WTC11 (cell line): Measurements from ENCODE around the gene STAM2.

Experiments
- CTCF ChIP-seq: fragments of 200-600 bp; IDR thresholded peaks from 2 replicates; pipeline ENCODE4 v1.8.0; 2022; ENCODE audit warnings: antibody characterized with exemption
- MXD4 ChIP-seq: fragments of 250-450 bp; sonication (Bioruptor Pico); IDR thresholded peaks from 2 replicates; pipeline ENCODE4 v1.8.0; 2021; ENCODE audit warnings: mild to moderate bottlenecking, moderate library complexity, borderline replicate concordance
- NR2C2 ChIP-seq: sonication (generic); formaldehyde crosslinking; IDR thresholded peaks from 2 replicates; pipeline ENCODE4 v1.8.0; 2022; ENCODE audit warnings: mild to moderate bottlenecking, missing genetic modification reagents
- PRDM15 ChIP-seq: sonication (generic); formaldehyde crosslinking; IDR thresholded peaks from 2 replicates; pipeline ENCODE4 v1.8.0; 2022; ENCODE audit warnings: missing genetic modification reagents
- SMAD4 ChIP-seq: sonication (generic); formaldehyde crosslinking; IDR thresholded peaks from 2 replicates; pipeline ENCODE4 v1.8.0; 2022; ENCODE audit warnings: mild to moderate bottlenecking, missing genetic modification reagents
- STAT6 ChIP-seq: sonication (generic); formaldehyde crosslinking; conservative IDR thresholded peaks from 2 replicates; pipeline ENCODE4 v1.8.1; 2023; ENCODE audit warnings: mild to moderate bottlenecking, low read depth, missing genetic modification reagents, moderate library complexity
- USF1 ChIP-seq: sonication (generic); formaldehyde crosslinking; IDR thresholded peaks from 2 replicates; pipeline ENCODE4 v1.8.0; 2022; ENCODE audit warnings: mild to moderate bottlenecking, missing genetic modification reagents
- USF2 ChIP-seq: sonication (generic); formaldehyde crosslinking; IDR thresholded peaks from 2 replicates; pipeline ENCODE4 v1.8.1; 2023; ENCODE audit warnings: mild to moderate bottlenecking, missing genetic modification reagents, moderate library complexity
- ZNF232 ChIP-seq: sonication (generic); formaldehyde crosslinking; IDR thresholded peaks from 2 replicates; pipeline ENCODE4 v1.8.0; 2022; ENCODE audit warnings: mild to moderate bottlenecking, missing genetic modification reagents
- ZNF263 ChIP-seq: sonication (generic); formaldehyde crosslinking; IDR thresholded peaks from 2 replicates; pipeline ENCODE4 v1.8.1; 2022; ENCODE audit warnings: low read depth, mild to moderate bottlenecking, moderate library complexity, missing genetic modification reagents
- ZNF396 ChIP-seq: fragments of 250-450 bp; sonication (Bioruptor Pico); IDR thresholded peaks from 2 replicates; pipeline ENCODE4 v1.8.0; 2021; ENCODE audit warnings: mild to moderate bottlenecking, moderate library complexity, borderline replicate concordance

- TF ChIP-seq CTCF: no peak
- TF ChIP-seq USF1 (CRISPR knock-in tag): no peak
- TF ChIP-seq ZNF232 (CRISPR knock-in tag): no peak
- no peak for TF ChIP-seq SMAD4
- TF ChIP-seq ZNF263 (CRISPR knock-in tag): no peak
- TF ChIP-seq USF2 (CRISPR knock-in tag): no peak
- no peak for TF ChIP-seq STAT6 (CRISPR knock-in tag)
- TF ChIP-seq ZNF396 (CRISPR knock-in tag): no peak
- no peak for TF ChIP-seq PRDM15 (CRISPR knock-in tag)
- no peak for TF ChIP-seq MXD4 (CRISPR knock-in tag)
- TF ChIP-seq NR2C2 (CRISPR knock-in tag): no peak
Measured at GRCh38 chr2:152089238-152089637, 86.3 kb downstream of the STAM2 start.
